Caco-2 (cell line): ENCODE data around the gene RAD51B. TPM values are rescaled to one million over a fixed set of nuclear protein-coding genes. Genes with fewer than 3 reads are reported as not detected.

Experiments
- BruUV-seq: library from RNA; stranded (reverse); fragments of 400-500 nt; replicated peaks from 2 replicates; lab custom pipeline; 2021; lab: Mats Ljungman, UMichigan
- CTCF ChIA-PET: fragments of 300-600 bp; sonication (Branson Sonifier 250); formaldehyde crosslinking; loops from one replicate; lab custom pipeline; 2022; ENCODE audit warnings: antibody characterized with exemption; lab: Charles Lee
- POLR2A ChIA-PET: fragments of 300-600 bp; sonication (Branson Sonifier 250); formaldehyde crosslinking; loops from one replicate; lab custom pipeline; 2022; ENCODE audit warnings: antibody characterized with exemption; lab: Charles Lee
- DNase-seq, 2 experiments: peaks; one replicate each; pipeline versions ENCODE4 v3.0.0 to v3.0.0-alpha.2; 2020 to 2022
- H3K27me3 ChIP-seq: replicated peaks from 2 replicates; pipeline ENCODE4 v1.6.0; 2011; ENCODE audit warnings: low read length; ENCODE audit not compliant: control insufficient read depth, insufficient read depth
- H3K36me3 ChIP-seq: 2 replicates; pipeline ENCODE4 v1.5.1; 2011; ENCODE audit warnings: low read length; ENCODE audit not compliant: control insufficient read depth, insufficient read depth
- H3K4me1 ChIP-seq: fragments of 250-450 bp; sonication (Bioruptor Pico); 2 replicates; pipeline ENCODE4 v1.5.1; 2020; ENCODE audit warnings: mild to moderate bottlenecking
- H3K4me3 ChIP-seq: 2 replicates; pipeline ENCODE4 v1.5.1; 2011; ENCODE audit warnings: low read depth, mild to moderate bottlenecking, control low read depth, low read length
- H3K9me3 ChIP-seq: fragments of 250-450 bp; sonication (Bioruptor Pico); 2 replicates; pipeline ENCODE4 v1.5.1; 2020; ENCODE audit warnings: mild to moderate bottlenecking, moderate library complexity
- H3K27ac Mint-ChIP-seq: one replicate; pipeline ENCODE4 v1.8.0; 2022; ENCODE audit warnings: mixed read lengths; ENCODE audit not compliant: unreplicated experiment
- H3K27me3 Mint-ChIP-seq: one replicate; pipeline ENCODE4 v1.8.0; 2022; ENCODE audit warnings: mixed read lengths; ENCODE audit not compliant: insufficient read depth, unreplicated experiment
- H3K36me3 Mint-ChIP-seq: one replicate; pipeline ENCODE4 v1.8.0; 2022; ENCODE audit warnings: mild to moderate bottlenecking, mixed read lengths; ENCODE audit not compliant: insufficient read depth, unreplicated experiment
- H3K4me1 Mint-ChIP-seq: one replicate; pipeline ENCODE4 v1.8.0; 2022; ENCODE audit warnings: low read depth, mixed read lengths; ENCODE audit not compliant: unreplicated experiment
- H3K4me3 Mint-ChIP-seq: one replicate; pipeline ENCODE4 v1.8.0; 2022; ENCODE audit warnings: mild to moderate bottlenecking, moderate library complexity, mixed read lengths; ENCODE audit not compliant: unreplicated experiment
- H3K9me3 Mint-ChIP-seq: one replicate; pipeline ENCODE4 v1.8.0; 2022; ENCODE audit warnings: mixed read lengths; ENCODE audit not compliant: unreplicated experiment
- CTCF ChIP-seq, 2 experiments: fragments of 200-600 bp in 1 of 2; IDR thresholded peaks; 1 replicate in 1 of 2; 2 replicates in 1 of 2; pipeline versions ENCODE4 v1.5.1 to v1.8.0; 2011 to 2022; ENCODE audit warnings: antibody characterized with exemption in 1 of 2, control low read depth in 1 of 2, inconsistent platforms in 1 of 2, low read depth in 1 of 2, low read length in 1 of 2, mild to moderate bottlenecking in 1 of 2, moderate library complexity in 1 of 2; ENCODE audit not compliant: insufficient read depth in 1 of 2, severe bottlenecking in 1 of 2, unreplicated experiment in 1 of 2
- intact Hi-C: fragments of 100-400 bp; cut with micrococcal nuclease; formaldehyde crosslinking; loops from one replicate; pipeline ENCODE4 v1.10.0; 2022; ENCODE audit not compliant: unreplicated experiment
- total RNA-seq: library from RNA; stranded (reverse); gene quantifications from 2 replicates; pipeline ENCODE4 v1.2.3, GENCODE V29; 2022

The RAD51B gene
- total RNA-seq, 1 experiment from 2014 or later = 16.7 TPM

- Mint-ChIP-seq H3K36me3 (no peaks in the 10 kb centered on the region), H3K4me3 (no peak overlapping the region), H3K27me3 (no peaks in the 10 kb centered on the region), H3K9me3 (peaks cover 11% of the 10 kb centered on the region), H3K4me1 (no peaks in the 10 kb centered on the region), H3K27ac (no peak overlapping the region)
- Histone ChIP-seq H3K4me3 (no peak overlapping the region), H3K36me3 (no peaks in the 10 kb centered on the region), H3K27me3 (no peaks in the 10 kb centered on the region), H3K4me1 (peaks cover 3% of the 10 kb centered on the region), H3K9me3 (0 out of 2 replicates have a peak, but pooled peaks cover 5% of the 10 kb centered on the region)
- TF ChIP-seq CTCF (IDR thresholded peaks at IDR 0.05; ENCODE audit: insufficient read depth in 1 of 2, low read depth in 1 of 2, low read length in 1 of 2, severe bottlenecking in 1 of 2, unreplicated experiment in 1 of 2) = no peak
- CTCF ChIA-PET = no interaction called here
- POLR2A ChIA-PET = no interaction called here
- intact Hi-C loops = no loop called here
- DNase-seq = no peak
- no TSS peak for BruUV-seq
These were observed 196.0 kb downstream of the RAD51B start for GRCh38 chr14:68015356-68016254.

DNA sequence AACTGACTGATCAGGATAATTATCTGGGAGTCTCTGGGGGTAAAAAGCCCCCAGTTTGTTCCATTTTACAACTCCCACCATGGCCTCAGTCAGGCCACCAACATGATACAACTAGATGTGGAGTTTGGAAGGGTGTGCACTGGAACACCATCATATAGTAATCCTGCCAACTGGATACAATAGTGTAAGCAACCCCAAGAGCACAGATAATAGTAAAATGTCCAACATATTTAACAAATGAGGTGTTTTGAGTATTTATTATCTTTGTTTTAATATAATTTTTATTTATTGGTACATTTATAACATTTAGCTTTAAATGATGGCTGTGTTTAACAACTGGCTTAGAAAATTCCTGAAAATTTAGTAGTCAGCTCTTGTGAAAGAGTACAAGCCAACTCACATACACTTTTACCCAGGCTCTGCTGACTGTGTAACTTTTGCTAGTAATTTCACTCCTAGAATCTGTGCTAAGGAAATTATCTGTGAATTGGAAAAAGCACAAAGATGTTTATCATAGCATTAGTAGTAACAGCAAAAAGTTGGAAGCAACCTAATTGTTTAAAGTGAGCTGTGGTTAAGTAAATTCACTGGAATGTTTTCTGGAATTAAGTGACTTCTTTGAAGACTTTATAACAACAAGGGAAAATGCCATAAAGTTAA is 196.8 kb downstream of the RAD51B start:
- ChIA-PET POLR2A (no interaction called here), CTCF (interaction anchor here (0.6 kb wide), 1 partner anchor 180 kb away, joined by 3 read pairs; no protein-coding TSS in a partner anchor)
- Histone ChIP-seq H3K4me1 (peaks cover 3% of the 10 kb centered on the region), H3K9me3 (0 out of 2 replicates have a peak, but pooled peaks cover 5% of the 10 kb centered on the region), H3K36me3 (no peaks in the 10 kb centered on the region), H3K4me3 (no peak overlapping the region), H3K27me3 (no peaks in the 10 kb centered on the region)
- Mint-ChIP-seq H3K4me1 (no peaks in the 10 kb centered on the region), H3K4me3 (no peak overlapping the region), H3K36me3 (no peaks in the 10 kb centered on the region), H3K9me3 (peaks cover 11% of the 10 kb centered on the region), H3K27me3 (no peaks in the 10 kb centered on the region), H3K27ac (no peak overlapping the region)
- no TSS peak for BruUV-seq
- DNase-seq = no peak
- no peak for TF ChIP-seq CTCF (IDR thresholded peaks at IDR 0.05; ENCODE audit: insufficient read depth in 1 of 2, low read depth in 1 of 2, low read length in 1 of 2, severe bottlenecking in 1 of 2, unreplicated experiment in 1 of 2)
- intact Hi-C loops = no loop called here

DNA sequence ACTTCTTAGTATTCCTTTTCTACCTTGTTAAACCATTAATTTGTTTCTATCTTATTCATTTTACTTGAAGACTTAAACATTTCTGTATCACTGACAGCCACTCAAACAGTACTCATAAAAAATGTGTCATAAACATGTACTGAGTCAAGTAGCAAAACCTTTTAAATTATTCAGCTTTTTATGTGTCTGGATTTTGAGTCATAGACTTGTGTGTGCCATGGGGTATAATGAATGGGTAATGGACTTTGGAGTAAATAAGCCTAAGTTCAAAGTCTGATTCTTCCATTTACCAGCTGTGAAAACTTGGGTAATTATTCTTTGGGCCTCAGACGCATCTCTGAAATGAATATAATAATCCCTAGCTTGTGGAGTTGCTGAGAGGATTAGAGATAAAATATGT is 199.0 kb downstream of the RAD51B start:
- Mint-ChIP-seq H3K4me1 (no peaks in the 10 kb centered on the region), H3K36me3 (no peaks in the 10 kb centered on the region), H3K9me3 (peaks cover 11% of the 10 kb centered on the region), H3K27ac (no peak overlapping the region), H3K4me3 (no peak overlapping the region), H3K27me3 (no peaks in the 10 kb centered on the region)
- no peak for DNase-seq
- ChIA-PET POLR2A (no interaction called here), CTCF (no interaction called here)
- TF ChIP-seq CTCF (IDR thresholded peaks at IDR 0.05; ENCODE audit: insufficient read depth in 1 of 2, low read depth in 1 of 2, low read length in 1 of 2, severe bottlenecking in 1 of 2, unreplicated experiment in 1 of 2) = no peak
- no TSS peak for BruUV-seq
- H3K36me3 ChIP-seq = no peaks in the 10 kb centered on the region
- peaks cover 3% of the 10 kb centered on the region for H3K4me1 ChIP-seq
- H3K9me3 ChIP-seq = 0 out of 2 replicates have a peak, but pooled peaks cover 5% of the 10 kb centered on the region
- intact Hi-C loops = no loop called here
- no peaks in the 10 kb centered on the region for H3K27me3 ChIP-seq
- H3K4me3 ChIP-seq = no peak overlapping the region
